GM18867 (cell line): Measurements from ENCODE around the gene KDM2A.

ENCODE experiments used
- ATAC-seq: cut with Tn5 transposase; IDR thresholded peaks from one replicate; pipeline ENCODE4 v1.9.1; 2021; ENCODE audit warnings: mild to moderate bottlenecking, moderate library complexity; ENCODE audit not compliant: unreplicated experiment

The KDM2A gene

DNA sequence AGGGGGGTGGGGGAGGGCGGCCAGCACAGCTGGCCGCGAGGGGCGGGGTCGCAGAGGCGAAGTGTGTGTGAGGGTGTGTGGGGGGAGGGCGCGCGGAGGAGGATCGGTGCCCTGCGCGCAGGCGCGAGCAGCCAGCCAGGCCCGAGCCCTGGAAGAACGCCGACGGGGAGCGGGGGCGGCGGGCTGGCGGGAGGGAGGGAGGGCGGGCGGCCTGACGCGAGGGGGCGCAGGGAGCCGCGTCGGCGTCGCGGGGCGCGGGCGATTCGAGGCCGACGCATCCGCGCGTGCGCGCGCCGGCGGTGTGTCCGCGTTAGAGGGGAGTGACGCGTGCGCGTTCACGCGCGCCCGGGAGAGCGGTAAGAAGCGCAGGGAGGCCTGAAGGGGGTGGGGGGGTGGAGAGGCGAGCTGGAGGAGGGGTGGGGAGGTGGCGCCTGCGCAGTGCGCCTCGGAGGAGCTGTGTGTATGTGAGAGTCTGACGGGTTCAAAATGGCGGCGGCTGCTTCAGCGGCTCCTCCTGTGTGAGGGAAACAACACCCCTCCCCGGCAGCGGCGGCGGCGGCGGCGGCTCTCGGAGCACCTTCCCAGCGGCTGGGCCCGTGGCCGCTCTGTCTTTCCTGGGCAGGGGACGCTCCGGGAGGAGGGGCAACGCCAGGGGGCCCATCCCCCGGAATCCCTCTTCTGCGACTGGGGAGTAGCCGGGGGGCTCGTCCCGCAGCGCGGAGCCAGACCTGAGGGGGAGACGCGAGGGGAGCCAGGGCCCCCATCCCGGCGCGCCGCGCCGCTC is at the start of gene KDM2A:
Gene KDM2A (plus strand): TSS at position 463 of the 784 bp plus-strand sequence. CDS start 2,054 bp downstream, outside the sequence.
- ATAC-seq: peak; percentile 65

DNA sequence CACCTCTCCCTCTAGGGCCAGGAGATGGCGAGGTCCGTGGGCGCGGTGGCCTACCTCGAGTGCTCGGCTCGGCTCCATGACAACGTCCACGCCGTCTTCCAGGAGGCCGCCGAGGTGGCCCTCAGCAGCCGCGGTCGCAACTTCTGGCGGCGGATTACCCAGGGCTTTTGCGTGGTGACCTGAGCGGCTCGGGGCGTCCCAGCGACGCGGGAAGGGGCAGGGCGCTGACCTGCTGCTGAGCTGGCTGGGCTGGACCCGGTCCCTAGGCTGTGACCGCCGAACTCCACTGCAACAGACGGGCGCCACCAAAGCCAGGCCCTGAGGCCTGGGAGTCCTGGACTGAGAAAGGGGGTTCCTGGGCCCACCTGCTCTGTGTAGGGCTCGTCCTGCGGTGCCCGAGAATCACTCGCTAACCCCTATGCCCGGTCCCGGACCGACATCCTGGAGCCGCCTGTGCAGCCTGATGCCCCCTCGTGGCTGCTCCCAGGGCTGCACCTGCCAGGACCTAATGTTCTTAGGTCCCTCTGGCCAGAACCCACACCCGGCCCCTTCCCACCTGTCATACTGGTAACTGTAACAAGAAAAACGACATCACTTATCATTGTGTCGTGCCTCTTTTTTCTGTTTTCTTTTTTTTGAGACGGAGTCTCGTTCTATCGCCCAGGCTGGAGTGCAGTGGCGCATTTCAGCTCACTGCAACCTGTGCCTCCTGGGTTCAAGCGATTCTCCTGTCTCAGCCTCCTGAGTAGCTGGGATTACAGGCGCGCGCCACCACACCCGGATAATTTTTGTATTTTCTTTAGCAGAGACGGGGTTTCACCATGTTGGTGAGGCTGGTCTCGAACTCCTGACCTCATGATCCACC is 47.4 kb upstream of the KDM2A start:
- ATAC-seq: no peak

DNA sequence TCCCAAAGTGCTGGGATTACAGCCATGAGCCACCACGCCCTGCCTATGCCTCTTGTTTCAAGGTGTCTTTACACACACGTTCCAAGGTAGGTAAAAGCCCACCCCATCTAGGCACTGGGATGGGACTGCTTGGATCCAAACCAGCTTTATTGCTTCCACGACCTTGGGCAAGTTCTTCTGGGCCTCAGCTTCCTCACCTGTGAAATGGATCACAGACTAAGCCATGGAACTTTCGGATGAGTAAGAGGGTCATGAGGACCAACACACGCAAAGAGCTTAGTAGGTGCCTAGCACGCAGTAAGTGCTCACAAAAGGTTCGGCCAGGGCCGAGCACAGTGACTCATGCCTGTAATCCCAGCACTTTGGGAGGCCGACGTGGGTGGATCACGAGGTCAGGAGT is 46.8 kb upstream of the KDM2A start:
- ATAC-seq: no peak

DNA sequence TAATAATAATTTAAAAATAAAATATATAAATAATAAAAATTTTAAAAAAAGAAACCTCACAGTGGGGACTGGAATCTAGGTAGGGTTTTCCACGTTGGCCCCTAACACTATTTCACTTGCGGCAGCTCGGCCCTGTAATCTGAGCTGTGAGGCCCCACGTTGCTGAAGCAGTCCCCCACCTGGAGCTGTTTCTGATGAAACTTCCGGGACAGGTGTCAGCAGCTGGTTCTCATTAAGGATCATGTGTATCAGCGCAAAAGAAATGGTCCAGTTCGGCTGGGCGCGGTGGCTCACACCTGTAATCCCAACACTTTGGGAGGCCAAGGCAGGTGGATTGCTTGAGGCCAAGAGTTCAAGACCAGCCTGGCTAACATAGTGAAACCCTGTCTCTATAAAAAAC is 45.2 kb upstream of the KDM2A start:
- ATAC-seq: no peak

DNA sequence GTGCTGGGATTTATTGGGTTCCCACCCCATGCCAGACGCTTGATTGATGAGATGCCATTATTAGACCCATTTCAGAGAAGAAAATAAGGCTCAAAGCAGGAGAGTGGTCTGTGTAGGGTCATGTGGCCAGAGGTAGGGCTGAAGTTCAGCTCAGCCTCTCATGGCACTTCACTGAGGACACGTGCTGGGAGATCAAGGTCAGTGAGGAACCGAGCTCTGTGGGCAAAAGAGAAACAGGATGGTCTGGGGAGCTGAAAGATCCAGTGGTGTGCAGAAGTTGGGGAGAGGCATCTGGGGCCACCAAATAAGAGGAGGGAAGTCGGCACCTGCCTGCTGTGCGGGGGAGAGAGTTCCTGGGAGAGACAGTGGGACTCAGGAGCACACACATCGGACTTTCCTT is 42.9 kb upstream of the KDM2A start:
- no peak for ATAC-seq

DNA sequence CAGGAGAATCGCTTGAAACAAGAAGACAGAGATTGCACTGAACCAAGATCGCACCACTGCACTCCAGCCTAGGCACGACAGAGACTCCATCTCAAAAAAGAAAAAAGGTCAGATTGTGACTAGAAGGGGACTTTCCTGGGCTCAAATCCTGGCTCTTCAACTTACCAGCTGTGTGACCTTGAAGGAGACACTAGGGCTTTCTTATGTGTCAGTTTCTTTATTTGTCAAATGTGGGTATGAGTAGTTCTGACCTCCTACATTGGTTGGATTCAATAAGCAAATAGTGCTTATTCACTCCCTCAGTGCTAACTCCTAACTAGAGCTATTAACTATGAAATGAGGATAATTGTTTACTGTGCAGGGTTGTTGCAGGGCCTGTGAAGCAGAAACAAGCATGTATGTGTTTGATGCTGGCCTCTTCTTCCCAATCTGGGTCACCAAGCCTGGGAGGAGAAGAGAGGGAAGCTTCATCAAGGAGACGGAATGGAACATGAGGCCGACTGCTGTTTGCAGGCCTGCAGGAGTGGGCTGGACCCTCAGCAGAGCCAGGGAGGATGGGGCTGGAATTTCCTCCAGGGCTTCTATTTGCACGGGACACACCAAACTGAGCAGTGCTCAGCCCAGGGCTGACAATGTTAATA is 39.9 kb upstream of the KDM2A start:
- no peak for ATAC-seq

DNA sequence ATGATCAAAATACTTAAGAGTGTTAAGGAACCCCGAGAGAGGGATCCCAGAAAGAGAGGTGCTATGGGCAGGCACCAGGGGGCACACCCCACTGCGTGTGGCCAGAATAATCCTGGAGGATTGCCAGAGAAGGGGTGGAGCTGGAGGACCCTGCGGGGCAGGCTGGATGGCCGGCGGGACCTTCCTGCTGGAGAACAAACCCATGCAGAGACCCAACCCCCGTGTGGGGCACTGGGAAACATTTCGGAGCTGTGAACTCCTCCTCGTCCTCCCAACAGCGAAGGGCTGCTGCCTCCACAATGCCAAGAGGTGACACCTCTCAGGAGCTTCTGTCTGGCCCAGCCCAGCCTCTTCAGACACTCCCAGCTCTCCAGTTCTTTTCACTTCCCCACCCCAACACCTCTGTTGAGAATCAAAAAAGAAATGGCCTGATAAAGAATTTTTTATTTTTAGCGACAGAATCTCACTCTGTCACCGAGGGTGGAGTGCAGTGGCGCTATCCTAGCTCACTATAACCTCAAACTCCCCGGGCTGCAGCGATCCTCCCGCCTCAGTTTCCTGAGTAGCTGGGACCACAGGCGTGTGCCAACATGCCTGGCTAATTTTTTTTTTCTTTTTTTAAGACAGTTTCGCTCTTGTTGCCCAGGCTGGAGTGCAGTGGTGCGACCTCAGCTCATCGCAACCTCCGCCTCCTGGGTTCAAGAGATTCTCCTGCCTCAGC is 36.8 kb upstream of the KDM2A start:
- no peak for ATAC-seq

DNA sequence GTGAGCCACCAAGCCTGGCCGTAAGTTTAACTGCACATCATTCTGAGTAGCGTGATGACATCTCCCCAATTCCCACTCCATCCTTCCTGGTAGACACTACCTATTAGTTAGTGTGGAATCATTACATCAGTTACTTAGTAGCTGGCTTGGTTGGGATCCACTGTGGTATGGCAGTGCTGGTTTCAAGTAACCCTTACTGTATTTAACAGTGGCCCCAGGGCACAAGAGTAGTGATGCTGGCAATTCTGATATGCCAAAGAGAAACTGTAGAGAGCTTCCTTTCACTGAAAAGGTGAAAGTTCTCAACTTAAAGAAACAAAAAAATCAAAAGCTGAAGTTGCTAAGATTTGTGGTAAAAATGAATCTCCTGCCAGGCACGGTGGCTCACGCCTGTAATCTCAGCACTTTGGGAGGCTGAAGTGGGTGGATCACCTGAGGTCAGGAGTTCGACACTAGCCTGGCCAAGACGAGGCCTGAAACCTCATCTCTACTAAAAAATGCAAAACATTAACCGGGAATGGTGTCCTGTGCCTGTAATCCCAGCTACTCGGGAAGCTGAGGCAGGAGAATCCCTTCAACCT is 35.2 kb upstream of the KDM2A start:
- ATAC-seq: no peak

DNA sequence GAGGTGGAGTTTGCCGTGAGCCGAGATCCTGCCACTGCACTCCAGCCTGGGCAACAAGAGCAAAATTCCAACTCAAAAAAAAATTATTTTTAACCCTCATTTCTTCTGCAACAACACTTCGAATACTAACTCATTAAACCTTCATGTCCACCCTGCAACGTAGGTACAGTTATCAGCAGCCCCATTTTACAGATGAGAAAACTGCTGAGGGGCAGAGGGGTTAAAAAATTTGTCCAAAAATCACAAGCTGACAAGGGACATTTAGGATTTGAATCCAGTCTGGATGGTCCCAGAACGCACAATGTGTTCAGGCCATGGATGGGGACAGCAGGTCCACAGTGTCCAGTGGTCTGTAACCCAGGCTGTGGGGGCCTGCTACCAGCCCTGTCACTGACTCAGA is 33.4 kb upstream of the KDM2A start:
- ATAC-seq: no peak

DNA sequence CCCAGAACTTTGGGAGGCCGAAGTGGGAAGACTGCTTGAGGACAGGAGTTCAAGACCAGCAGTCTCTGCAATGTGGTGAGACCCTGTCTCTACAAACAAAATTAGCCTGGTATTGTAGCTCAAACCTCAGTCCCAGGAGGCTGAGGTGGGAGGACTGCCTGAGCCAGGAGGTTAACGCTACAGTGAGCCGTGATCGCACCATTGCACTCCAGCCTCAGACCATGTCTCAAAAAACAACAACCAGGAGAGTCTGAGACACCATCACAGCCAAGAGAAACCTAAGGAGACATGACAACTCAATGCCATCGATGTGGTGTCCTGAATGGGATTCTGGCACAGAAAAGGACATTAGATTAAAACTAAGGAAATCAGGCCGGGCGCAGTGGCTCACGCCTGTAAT is 28.3 kb upstream of the KDM2A start:
- ATAC-seq: no peak

DNA sequence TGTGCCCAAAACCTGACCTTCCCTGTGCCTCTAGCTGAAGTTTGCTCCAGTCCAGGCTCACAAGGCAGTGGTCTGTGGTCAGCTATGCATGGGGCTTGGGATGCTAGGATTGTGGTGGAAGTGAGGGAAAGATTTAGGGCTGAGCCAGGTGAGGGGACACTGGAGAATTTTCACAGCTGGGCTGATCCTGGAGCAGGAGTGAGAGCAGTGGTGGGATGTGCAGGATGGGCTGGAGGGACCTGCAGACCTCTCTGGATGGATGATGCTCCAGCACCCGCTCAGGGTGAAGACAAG is 23.9 kb upstream of the KDM2A start:
- no peak for ATAC-seq

DNA sequence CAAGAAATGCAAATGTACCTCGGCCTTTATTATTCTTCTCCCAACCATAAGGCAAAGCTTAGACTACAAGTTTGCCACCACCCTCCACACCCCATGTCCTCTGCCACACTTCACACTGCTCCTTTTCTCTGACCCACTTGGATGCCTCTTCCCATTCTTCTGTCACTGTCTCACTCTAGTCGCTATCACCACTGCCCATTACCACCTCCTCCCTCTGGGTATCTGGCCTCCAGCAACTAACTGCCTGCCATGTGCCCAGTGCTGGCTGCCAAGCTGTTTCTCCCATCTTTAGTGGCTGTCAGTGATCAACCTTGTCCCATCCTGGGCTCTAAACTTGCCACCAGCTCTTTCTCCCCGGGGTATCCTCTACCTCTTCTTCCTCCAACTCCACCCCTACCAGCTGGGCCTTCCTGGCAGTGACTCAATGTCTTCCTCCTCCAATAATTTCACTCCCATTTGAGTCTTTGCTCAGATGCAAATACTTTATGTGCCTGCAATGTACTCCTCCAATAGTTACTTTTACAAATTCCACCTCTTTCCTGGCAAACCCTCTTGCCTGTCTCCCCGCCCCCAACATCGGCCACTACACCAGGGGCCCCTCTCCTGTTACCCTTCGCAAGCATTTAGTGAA is 20.1 kb upstream of the KDM2A start:
- no peak for ATAC-seq

DNA sequence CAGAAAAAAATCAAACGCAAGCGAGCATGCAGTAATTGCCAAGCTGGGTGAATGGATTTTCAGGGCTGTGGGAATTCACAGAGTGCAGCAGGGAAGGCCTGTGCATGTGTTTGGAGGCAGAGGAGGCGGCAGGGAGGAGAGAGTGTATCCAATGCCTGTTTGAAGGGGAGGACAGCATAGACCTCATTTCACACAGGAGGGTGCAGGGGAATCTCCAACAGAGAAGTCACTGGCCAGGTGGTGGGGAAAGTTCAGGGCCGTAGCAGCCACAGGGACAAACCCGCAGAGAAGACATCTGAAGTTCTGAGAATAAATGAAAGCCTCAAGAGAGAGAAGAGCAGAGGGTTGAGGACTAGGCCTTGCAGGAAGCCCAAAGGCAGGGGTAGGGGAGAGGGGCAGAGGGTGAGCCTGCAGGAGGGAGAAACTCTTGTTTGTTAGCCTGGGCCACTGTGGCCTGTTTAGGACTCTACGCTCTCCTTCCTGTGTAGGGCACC is 19.2 kb upstream of the KDM2A start:
- no peak for ATAC-seq

DNA sequence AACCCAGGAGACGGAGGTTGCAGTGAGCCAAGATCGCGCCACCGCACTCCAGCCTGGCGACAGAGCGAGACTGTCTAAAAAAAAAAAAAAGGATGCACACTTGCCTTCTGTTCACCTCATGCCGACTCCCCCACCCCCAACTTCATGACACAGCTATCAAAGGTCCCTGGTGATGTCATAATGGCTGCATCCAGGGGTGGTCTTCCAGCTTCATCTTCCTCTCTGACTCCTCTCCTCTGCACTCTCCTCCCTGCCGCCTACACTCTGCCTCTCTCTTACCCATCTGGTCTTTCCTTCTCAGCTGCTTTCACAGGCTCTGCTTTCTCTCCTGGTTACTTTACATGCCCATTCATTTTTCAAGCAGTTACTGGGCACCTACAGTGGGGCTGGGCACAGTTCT is 16.4 kb upstream of the KDM2A start:
- no peak for ATAC-seq

DNA sequence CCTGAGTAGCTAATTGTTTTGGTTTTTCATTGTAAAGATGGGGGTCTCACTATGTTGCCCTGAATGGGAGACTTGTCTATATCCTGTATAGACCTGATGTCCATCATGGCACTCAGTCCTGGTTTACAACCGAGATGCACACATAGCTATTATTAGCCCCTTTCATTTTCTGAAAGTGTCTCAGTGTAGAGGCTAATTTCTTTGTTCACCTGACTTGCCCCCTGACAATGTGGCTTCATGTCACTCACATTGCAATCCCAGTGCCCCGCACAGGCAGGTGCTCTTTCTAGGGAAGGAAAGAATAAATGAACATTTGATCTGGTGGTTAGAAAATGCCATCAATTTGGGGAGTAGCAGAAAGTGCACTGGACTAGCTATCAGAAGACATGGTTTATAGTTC is 13.1 kb upstream of the KDM2A start:
- no peak for ATAC-seq

DNA sequence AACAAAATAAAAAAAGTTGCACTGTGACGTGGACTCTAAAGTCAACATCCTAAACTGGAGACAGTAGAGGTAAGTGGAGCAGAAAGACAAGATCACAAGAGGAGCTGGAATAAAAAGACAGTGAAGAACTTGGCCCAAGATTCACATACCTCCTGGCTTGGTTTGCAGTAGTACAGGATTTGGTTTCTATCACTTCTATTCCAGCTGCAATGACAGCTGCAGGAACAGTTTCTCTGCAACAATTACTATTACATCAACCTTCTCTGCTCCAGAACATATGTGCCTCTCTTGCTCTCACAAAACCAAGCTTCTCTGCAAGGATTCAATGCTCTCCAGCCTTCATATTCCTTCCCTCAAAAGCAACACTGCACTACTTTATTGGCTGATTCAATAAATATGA is 7.8 kb upstream of the KDM2A start:
- ATAC-seq: no peak

DNA sequence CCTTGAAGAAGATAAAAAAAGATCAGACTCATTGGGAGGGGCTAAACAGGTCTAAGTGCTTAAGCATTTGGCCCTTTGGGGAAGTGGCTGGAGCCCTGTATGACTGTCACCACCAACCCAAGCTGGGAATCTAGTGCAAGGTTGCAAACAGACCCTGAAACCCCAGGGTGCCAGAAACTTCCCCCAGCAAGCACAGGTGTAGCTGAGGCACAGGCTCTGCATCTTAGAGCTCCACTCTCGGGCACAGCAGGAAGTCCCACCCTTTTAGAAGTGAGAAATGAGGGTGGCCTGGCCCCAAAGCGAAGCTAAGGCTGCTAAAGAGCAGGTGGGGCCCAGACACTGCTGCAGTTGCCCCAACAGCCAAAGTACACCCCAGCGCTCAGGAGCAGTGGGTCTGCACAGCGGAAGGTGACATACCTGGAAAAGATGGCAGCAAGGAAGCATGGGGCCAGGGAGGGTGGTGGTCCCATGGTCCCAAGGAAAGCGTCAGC is 5.8 kb upstream of the KDM2A start:
- ATAC-seq: peak; percentile 74

DNA sequence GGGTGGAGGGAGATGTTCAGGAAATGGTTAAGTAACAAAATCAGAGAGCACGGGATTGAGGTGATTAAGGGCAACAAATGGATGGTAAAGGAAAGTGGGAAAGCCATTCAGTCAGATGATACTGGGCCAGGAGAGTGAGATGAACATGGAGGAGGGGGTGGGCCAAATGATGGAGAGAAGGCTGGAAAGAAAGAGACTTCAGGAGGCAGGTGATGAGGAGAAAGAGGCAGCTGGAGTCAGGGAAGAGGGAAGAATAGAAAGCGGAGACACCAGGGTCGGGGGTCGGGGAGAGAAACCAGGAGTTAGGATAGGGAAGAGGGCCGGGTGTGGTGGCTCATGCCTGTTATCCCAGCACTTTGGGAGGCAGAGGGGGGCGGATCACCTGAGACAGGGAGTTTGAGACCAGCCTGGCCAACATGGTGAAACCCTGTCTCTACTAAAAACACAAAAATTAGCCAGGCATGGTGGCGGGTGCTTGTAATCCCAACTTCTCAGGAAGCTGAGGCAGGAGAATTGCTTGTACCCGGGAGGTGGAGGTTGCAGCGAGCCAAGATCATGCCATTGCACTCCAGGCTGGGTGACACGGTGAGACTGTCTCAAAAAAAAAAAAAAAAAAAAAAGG is 4.7 kb upstream of the KDM2A start:
- no peak for ATAC-seq

DNA sequence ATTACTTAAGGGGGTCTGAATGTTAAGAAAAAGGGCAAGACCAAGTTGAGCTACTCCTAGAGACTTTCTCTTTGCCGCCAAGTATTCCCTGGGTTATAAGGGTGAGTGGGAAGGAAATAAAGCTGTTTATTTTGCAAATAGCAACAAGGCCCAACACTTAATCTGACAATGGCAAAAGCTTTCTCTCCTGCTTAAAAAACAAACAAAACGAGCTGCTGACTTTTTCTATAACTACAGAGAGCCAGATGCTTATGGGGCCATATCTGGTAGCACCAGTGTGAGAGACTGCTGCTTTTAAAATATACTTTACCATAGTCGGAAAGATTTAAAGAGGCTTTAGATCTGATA is 2.3 kb upstream of the KDM2A start:
- ATAC-seq: no peak

DNA sequence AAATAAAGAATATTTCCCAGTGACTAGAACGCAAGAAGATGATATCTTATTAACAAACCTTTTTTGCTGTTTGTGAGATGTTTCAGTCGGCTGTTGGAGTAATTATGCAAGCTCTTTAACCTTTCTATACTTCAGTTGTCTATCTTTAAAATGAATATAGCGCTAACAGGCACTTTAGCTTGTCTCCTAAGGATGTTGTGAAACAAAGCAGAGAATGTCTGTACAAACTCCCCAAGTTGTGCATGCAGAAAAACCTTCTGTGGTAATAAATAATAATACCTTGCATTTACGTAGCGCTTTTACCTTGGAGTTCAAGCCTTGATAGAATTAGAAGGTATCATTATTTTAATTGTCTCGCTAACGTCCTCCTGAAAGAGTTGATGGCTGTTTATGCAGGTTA is 1.9 kb upstream of the KDM2A start:
- no peak for ATAC-seq
